GM18858 (cell line): ENCODE results near the gene LRRTM1.

Source experiments
- ATAC-seq: cut with Tn5 transposase; IDR thresholded peaks from one replicate; pipeline ENCODE4 v1.9.1; 2021; ENCODE audit not compliant: unreplicated experiment

The LRRTM1 gene

DNA sequence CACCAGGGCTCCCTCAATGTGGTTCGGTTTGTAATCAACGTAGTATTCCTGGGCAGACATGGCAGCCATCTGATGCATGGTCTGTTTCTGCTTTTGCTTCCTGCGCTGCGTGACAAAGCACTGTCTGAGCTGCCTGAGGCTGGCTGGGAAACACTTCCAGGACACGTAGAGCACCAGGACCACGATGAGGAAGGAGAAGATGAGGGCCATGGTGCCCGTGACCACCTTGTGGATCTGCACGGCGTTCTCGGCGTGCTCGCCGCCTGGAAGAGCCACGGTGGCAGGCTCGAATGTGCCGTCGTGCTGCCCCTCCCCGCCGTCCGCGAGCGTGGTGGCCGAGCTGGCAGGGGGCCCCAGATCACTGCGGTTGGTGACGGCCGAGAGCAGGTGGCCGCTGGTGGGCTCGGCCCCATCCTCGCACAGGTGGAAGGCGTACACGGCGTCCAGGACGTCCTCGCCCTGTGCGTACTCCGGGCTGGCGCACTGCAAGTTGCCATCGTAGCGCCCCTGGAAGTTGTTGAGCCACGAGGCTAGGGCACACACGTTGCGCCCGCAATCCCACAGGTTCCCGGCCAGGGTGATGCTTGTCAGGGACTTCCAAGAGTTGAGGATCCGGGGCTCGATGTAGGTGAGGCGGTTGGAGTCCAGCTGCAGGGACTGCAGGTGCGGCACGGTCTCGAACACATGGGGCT, 2.1 kb downstream of the LRRTM1 start:
- no peak for ATAC-seq

DNA sequence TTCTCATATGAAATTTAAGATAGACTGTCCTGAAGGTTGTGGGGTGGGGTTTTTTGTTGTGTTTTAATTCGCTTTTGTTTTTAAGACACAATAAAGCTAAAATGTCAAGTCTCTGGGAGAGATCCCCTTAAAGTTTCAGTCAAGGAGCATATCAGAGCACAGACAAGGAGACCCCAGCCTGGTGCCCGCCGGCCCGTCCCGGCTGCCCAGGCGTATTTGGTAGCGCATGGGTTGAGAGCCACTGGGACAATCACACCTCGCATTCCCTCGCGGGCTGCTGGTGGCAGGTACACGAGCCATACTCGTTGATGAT, 2.6 kb downstream of the LRRTM1 start:
- ATAC-seq, result no peak

DNA sequence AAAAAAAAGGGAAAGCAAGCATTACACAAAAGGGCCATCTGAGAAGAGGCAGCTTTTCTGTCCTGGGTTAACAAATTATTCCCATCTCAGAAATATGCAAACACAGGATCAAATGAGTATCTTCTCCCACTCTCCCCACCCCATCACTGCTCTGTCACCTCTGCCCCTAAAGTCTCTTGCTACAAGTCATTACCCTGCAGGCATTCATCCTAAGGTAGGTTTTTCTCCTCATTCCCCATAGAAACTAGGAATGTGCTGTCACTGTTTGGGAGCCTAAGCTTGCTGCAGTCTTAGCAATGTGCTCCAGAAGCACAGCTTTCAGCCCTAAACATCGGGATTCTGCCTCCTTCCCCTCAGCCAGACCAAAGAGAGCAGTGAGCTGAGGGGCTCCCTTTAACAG, 3.6 kb downstream of the LRRTM1 start:
- no peak for ATAC-seq

DNA sequence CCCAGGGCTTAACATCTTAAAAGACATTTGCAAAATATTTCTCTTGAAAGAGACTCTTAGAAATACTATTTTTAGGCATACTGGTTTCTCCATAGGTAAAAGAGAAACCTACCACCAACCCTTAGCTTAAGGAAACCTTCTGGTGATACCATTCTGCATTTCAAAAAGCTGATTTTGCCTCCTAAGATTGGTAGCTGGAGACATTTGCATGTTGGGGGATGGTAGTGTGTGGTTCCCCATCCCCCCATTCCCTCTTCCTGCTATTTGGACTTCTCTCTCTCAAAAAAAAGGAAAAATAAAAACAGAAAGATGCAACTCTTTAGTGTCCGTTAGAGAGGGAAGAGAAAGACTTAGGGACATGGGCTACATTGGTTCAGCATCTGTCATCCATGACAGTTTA, 4.2 kb downstream of the LRRTM1 start:
- no peak for ATAC-seq

DNA sequence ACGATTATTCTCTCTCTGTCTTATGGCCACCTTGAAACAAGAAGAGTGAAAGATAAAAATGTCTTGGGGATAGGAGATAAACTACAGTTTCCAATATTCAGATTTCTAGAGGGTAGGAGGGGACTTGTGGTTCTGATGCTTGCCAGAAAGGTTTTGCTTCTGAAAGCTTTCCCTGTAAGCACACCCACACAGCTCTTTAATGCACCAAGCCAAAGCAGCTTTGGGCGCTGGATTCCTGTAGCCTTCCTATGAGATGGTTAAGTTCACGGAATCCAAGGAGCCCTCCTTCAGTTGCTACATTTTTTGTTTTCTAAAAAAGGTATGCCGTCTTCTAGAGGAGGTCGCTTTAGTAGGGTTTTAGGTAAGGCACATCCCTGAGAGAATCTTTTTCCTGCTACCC, 4.9 kb downstream of the LRRTM1 start:
- ATAC-seq, result no peak

DNA sequence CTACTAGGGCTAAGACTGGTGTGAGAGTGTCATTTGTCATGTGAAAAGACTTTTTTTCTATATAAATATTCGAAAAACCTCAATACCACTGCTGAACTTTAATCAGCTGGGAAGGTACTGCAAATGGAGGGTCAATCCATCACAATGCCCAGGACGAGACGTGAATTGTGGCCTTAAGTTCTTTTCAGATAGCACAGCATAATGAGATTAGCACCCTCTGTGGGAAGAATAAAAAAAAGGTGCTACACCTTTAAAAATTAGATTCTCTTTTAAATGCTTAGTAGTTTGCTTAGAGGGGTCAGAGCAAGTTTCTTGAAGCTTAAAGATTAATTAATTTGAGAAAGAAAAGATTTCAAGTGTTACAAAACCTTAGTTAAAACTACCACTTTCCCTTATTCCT, 5.6 kb downstream of the LRRTM1 start:
- no peak for ATAC-seq

DNA sequence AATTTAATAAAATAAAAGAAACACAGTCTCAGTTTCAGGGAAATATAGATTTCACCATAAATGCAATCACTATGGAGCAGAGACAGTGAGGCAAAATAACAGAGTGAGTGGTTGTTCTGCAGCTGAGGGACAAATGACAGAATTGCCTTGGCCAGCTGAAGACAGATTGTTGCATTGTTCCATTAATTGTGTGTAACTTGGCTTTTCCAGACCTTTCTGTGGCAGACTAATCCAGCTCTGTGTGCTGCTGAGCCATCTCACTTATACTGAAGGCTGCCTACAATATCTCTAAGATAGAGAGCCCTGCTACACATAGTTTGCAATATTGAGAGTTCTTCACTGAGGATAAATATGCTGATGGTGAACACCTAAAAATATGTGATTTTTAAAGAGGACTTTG, 11.5 kb downstream of the LRRTM1 start:
- ATAC-seq, result no peak

DNA sequence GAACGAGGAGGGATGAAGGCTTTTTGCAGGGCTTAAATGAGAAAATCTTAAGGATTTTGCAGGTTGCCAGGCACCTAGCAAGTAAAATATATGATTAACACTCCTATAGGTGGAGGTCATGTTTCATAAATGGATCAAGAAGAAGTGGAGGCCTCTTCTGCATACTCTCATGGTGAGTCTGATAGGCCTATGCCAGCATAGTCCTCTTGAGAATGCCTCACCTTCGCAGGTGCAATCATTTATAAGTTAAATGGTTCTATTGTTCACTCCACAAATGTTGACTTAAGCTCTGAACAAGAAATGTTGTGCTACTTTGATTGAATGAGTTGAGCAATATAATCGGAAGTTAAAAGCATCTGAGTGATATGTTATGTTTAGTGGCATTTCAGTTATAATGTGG, 12.1 kb downstream of the LRRTM1 start:
- no peak for ATAC-seq

DNA sequence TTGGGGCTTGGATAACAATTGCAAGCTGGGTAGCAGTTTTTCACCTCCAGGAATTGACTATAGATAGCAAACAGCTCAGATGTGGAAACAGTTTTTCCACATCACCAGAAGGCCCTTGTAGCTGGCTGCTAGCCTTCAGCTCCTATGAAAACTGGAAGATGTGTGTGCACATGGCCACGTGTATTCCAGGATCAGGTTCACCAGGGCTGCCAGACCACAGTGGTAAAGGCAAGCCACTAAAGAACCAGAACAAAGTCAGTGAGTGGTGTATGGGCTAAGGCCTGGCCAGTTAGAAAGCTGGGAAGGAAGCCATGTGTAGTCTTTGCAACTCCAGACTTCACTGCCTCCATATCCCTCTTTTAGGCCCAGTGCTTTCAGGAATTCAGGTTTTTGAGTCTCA, 12.9 kb downstream of the LRRTM1 start:
- no peak for ATAC-seq

DNA sequence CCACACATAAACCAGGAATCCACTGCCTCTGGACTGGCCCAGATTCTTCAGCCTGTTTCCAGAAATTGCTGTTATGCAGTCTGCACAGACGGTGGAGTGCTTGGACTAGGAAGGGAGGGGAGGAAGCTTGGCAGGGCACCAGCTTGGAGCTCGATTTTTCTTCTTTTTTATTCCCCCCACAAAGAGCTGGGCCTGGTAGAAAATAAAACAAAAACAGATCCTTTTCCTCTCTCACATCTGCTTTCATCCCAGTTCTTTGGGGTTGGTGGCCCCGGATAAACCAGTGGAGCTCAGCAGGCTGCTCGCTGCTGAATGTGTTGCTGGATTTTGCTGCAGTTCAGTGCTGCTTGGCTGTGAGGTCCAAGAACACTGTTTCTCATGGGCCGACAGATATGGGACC, 16.0 kb downstream of the LRRTM1 start:
- no peak for ATAC-seq

DNA sequence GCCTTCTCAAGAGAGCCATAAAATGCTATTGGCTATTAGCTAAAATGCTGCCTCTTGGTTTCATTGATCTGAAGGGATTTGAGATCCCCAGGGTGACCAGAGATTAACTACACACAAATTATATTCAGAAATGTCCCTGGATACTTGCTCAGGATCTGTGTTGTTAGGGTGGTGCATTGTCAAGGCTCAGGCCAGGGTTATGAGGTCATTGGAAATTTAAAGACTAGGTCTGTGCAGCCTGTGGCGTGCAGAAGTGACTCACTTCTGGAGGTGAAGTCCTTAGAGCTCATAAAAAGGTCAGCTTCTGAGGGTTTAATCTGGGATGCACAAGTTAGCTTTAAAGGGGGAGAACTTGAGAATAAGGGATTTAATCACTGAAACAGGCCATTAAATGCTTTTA, 23.5 kb downstream of the LRRTM1 start:
- ATAC-seq, result no peak

DNA sequence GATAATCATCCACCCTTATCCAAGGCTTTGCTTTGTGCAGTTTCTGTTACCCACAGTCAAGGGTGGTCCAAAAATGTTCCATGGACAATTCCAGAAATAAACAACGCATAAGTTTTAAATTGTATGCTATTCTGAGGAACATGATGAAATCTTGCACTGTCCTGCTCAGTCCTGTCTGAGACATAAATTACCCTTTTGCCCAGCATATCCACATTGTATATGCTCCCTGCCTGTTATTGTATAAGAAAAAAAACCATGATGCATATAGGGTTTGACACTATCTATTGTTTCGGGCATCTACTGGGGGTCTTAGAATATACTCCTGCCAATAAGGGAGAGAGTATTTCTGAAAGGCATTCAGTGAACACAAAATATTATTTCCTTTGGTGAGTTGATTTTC, 24.0 kb downstream of the LRRTM1 start:
- ATAC-seq, result no peak

DNA sequence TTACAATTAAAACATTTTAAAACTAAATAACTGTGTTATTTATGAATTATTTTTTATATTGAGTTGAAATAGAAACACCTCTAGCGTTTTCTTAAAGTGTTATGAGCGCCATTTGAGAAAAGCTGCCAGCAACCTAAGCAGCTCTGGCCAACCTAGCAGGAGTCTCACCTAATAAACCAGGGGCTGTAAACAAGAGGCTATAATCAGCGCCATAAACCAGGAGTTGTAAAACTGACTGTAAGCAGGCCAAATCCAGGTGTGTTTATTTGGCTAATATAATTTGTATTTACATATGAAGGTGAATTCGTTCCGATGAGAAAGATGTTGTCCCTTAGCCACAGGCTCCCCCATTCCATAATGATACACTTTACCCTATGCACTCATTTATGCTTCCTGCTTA, 34.7 kb downstream of the LRRTM1 start:
- no peak for ATAC-seq

DNA sequence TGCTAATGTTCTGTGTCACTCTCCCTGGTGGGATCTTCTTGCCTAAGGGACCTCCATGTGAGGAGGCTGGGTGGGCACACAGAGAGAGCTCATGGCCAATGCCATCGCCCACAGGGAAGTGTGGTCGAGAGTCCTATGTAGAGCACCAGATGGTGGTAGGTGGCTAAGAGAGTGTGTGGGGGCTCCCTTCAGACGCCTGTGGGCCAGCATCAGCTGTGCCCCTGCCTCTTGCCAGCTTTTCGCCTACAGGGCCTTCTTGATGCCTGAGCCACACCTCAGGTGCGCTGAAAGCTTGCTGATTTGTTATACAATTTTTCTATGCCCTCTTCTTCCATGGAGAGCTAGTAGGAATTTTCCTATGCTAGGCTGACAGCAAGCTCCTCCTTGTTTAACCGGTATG, 38.3 kb downstream of the LRRTM1 start:
- no peak for ATAC-seq

DNA sequence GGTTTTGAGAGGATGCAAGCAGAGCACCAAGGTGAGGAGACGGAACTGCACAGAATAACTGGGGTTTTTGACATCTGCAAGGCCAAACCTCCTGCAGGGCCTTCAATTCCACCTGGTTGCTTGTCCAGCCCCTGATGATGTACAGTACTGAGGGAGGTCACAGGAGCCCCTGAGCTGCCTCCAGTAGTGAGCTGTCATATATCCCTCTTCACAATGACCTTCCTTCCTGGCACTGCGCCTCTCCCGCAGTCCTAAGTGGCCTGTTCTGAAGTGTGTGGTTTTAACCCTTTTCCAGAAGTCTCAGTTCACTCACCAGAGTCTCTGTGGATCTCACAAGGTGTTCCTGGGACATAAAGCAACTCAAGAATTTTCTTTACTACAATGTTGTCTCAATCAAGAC, 45.3 kb downstream of the LRRTM1 start:
- no peak for ATAC-seq

DNA sequence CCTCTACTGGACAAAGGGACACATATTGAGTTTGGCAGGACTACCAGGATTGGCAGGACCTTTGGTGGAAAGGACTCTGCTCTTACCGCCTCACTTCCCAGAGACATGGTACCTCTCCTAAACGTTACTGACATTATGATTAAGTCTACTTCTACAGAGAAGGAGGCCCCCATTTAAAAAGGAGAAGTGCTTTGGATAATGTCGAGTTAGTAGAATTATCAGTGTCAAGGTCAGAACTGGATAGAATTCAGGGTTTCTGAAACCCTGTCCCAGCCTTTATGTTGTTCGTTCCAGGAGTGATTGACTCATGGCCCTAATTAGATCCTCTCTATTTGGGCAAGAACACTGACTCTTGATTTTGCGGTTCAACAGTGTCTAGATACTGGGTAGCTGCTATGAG, 45.8 kb downstream of the LRRTM1 start:
- no peak for ATAC-seq

DNA sequence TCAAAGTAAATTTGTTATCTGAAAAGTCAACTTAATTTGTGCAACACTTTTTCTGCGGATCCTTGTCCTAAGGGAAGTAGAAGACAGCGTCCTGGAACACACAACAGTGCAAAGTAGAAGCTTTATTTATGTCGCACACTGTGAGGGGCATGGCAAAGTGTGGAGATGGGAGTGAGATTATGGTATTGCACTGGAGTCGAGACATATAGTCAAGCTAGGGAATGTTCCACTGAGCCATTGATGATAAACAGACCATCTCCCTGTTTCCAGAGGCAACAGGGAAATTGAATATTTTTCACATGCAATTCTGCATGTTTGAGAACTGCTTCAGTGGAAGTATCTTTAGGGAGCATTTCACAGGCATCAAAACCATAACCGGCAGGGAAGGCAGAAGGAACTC, 46.2 kb downstream of the LRRTM1 start:
- ATAC-seq, result no peak

DNA sequence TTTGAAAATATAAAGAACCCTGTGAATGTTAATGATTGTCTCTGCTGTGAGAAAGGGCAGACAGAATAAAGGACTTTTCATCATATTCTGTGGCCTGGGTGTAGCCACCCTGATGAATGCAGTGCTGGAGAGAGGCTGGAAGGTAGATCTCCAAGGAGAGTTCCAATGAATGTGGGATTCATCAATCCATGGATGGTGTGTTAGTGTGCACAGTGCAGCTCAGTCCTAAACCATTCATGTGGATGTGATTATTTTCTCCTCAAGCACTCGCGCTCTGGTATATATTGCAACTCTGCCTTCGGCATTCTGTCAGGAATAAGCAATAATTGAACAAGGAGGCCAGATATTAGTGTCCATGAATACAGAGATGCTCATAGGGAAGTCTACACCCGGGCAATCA, 47.1 kb downstream of the LRRTM1 start:
- no peak for ATAC-seq

DNA sequence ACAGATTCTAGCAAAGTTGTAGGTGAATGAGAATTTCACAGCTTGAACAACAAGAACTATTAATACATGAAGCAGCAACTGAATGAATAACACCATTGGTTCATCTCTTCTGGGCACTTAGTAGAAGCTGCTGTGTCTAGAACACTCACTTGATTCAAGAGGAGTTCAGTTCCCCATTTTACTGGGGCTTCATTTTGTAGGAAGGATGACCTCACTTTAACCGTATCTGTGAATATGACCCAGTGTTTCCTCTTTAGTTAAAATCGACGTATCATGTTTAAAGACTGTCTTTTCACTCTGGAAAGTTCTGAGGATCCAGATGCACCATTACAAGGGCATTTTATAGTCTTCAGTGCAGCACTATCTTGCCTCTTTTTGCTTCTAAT, 47.8 kb downstream of the LRRTM1 start:
- no peak for ATAC-seq

DNA sequence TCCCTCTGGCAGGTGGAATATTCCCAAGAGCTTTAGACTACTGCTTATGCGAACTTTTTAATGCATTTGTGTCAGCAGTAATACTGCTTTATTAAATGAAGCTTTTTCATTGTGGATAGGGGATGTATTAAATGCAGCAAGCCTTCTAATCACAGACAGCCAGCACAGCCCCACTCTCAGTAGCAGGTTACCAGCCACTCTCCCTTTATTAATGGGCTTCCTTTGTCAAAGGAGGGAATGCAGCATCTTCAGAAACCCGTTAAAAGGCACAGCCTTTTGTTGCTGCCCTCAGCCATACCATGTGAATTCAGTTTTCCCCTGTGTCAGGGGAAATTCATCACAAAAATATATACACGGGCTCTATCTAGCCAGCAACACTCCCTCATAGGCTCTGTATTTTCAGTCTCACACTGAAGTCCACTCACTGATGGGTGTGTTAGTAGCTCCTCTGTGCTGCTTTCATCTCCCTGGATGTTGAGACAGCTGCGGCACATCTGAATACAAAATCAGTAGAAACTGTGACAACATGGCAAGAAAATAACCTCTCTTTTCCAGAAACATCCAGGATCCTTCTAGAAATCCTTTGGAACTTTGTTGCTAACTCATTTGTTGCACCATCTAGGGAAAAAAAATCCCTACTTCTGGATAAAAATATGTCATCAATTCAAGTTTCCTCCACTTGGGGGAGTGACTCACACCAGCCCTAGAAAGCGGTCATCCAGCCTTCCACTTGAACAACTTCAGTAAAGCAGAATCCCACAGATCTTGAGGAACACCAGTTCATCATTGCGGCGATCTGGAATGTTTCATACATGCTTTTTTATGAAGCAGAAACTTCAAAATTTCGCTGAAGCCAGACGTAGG, 48.4 kb downstream of the LRRTM1 start:
- ATAC-seq, result no peak

DNA sequence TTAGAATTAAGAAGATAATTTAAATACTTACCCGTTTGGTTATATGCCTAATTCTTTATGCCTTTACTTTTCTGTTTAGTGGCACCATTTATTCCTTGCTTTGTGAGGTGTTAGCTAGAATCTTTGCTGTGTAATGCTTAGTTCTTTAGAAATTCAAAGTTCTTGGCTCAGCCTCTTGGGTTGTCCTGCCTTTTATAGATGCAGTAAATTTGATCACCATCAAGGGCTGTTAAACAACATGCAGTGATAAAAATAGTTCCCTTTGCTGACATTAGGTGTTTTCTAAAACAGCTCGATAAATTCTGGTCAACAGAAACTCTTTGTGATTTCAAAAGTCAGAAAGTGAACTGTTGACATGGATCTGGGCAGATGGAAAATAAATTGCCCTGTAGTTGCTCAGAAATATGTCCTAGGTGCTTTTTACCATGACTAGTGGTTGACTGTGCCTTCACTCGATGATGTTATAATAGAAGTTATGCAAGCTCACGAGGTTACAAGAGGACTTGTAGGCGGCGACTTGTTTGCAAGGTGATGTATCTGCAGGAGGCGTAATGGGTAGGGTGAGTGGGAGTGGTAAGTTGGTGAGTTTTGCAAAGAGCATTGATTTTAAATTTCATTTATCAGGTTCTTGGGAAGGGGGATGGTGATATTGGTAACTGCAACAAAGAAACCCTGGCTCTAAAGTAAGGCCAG, 52.1 kb downstream of the LRRTM1 start:
- ATAC-seq, result no peak
